Measurements from ENCODE around the gene PAM. TPM values are rescaled to one million over a fixed set of nuclear protein-coding genes. Genes with fewer than 3 reads are reported as not detected.
A peak's percentile ranks its signal among the peaks of the same experiment; 100 is the strongest.

Gene PAM
- total and polyA plus RNA-seq, 2 donors (not counting 3 experiments of a cell fraction or from before 2014, with no cell fraction given) = 118 to 176 TPM

DNA sequence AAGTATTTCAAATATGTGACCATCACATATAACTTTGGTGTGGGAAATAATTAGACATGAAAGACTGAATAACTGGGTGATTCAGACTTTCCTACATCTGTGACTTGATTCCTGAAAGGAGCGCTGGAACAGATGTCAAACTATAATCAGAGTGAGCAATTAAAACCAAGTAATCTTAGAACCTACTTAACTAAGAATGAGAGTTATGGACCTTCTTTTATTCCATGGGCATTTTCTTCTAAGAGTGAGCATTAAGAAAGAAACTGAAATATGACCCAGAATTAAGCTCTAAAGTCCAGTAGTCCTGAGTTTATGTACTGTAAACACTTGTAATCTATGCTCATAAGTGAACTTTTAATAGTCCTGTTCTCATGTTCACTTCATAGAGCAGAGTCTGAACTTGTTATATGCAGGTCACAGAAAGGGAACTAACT lies 68.4 kb downstream of the PAM start:
- no peak for TF ChIP-seq MYC (IDR thresholded peaks at IDR 0.05; ENCODE audit: low read depth, low read length)
- TF ChIP-seq, protein P1, sequence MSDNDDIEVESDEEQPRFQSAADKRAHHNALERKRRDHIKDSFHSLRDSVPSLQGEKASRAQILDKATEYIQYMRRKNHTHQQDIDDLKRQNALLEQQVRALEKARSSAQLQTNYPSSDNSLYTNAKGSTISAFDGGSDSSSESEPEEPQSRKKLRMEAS (IDR thresholded peaks at IDR 0.05; ENCODE audit: insufficient read depth, insufficient read length) = no peak
- TF ChIP-seq FOS (IDR thresholded peaks at IDR 0.05; ENCODE audit: borderline replicate concordance, insufficient read depth, low read length) = peak; percentile 10
- H3K4me1 ChIP-seq (ENCODE audit: control insufficient read depth, extremely low read depth, insufficient read depth, low read length) = peaks cover 10% of the 10 kb centered on the region
- intact Hi-C loops (cut with micrococcal nuclease) = no loop called here
- BruUV-seq (replicated peaks) = no TSS peak
- FAIRE-seq = no peak
- no peaks in the 10 kb centered on the region for H3K27me3 ChIP-seq (ENCODE audit: control insufficient read depth in 2 of 2, insufficient read depth in 2 of 2, low read length in 2 of 2)
- ChIA-PET CTCF (interaction anchor here (0.9 to 1.8 kb wide), 2 partner anchors 40 to 142 kb away, joined by 3 to 5 read pairs; no protein-coding TSS in a partner anchor), POLR2A (no interaction called here)
- H3K9me3 ChIP-seq (replicated peaks; ENCODE audit: control insufficient read depth, insufficient read depth, low read length) = no peaks in the 10 kb centered on the region
- H3K4me2 ChIP-seq (ENCODE audit: insufficient read depth, low read length) = no peak overlapping the region
- H3K27ac ChIP-seq (ENCODE audit: insufficient read depth, low read depth, low read length) = no peak overlapping the region
- dilution Hi-C loops (cut with MboI; ENCODE audit: extremely low pct_ligation_motif_present, low sequenced_read_pairs) = no loop called here
- no peaks in the 10 kb centered on the region for H3K36me3 ChIP-seq (ENCODE audit: control insufficient read depth in 2 of 2, extremely low read depth in 1 of 2, insufficient read depth in 2 of 2, low read length in 2 of 2)
- DNase-seq (ENCODE audit: low read depth, low spot score) = peak; percentile 71
- no peaks in the 10 kb centered on the region for H4K20me1 ChIP-seq (replicated peaks; ENCODE audit: control insufficient read depth, extremely low read depth, insufficient read depth, low read length)
- H3K79me2 ChIP-seq (ENCODE audit: control insufficient read depth, insufficient read depth, low read length) = no peaks in the 10 kb centered on the region
- no peak overlapping the region for H2AFZ ChIP-seq (ENCODE audit: low read depth, low read length)
- H3K4me3 ChIP-seq (replicated peaks in 1 of 3; ENCODE audit: insufficient read depth in 1 of 3, low read depth in 1 of 3, low read length in 3 of 3) = no peak overlapping the region
- H3K9ac ChIP-seq (replicated peaks; ENCODE audit: extremely low read depth, insufficient read depth, low read length) = no peak overlapping the region
- H3K9me1 ChIP-seq (replicated peaks; ENCODE audit: control insufficient read depth, extremely low read depth, insufficient read depth, low read length) = peaks cover 2% of the 10 kb centered on the region

DNA sequence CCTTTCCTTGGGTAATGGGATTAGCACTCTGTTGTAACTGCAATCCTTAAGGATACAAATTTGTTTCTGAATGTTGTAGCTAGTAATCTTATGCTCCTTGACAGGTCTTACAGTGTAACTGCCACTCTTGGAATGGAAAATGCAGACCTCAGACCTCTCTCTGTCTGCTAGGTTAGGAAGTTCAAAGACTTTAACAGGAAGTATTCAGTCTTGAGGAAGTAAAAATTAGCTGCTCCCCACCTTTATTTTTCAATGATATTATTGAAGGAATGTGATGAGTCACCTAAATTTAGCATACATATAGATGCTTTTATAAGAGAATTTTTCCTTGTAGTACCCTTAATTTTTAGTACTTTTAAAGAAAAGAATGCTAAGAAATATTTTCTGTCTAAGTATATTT lies 71.5 kb downstream of the PAM start:
- no peaks in the 10 kb centered on the region for H3K79me2 ChIP-seq (ENCODE audit: control insufficient read depth, insufficient read depth, low read length)
- H4K20me1 ChIP-seq (replicated peaks; ENCODE audit: control insufficient read depth, extremely low read depth, insufficient read depth, low read length) = no peaks in the 10 kb centered on the region
- peaks cover 2% of the 10 kb centered on the region for H3K9me1 ChIP-seq (replicated peaks; ENCODE audit: control insufficient read depth, extremely low read depth, insufficient read depth, low read length)
- TF ChIP-seq MYC (IDR thresholded peaks at IDR 0.05; ENCODE audit: low read depth, low read length) (no peak), FOS (IDR thresholded peaks at IDR 0.05; ENCODE audit: borderline replicate concordance, insufficient read depth, low read length) (peak; percentile 34)
- DNase-seq (ENCODE audit: low read depth, low spot score) = peak; percentile 27
- no peak overlapping the region for H3K27ac ChIP-seq (ENCODE audit: insufficient read depth, low read depth, low read length)
- no peaks in the 10 kb centered on the region for H3K27me3 ChIP-seq (ENCODE audit: control insufficient read depth in 2 of 2, insufficient read depth in 2 of 2, low read length in 2 of 2)
- POLR2A ChIA-PET = no interaction called here
- no peaks in the 10 kb centered on the region for H3K9me3 ChIP-seq (replicated peaks; ENCODE audit: control insufficient read depth, insufficient read depth, low read length)
- no peak overlapping the region for H3K4me3 ChIP-seq (replicated peaks in 1 of 3; ENCODE audit: insufficient read depth in 1 of 3, low read depth in 1 of 3, low read length in 3 of 3)
- FAIRE-seq = no peak
- dilution Hi-C loops (cut with MboI; ENCODE audit: extremely low pct_ligation_motif_present, low sequenced_read_pairs) = no loop called here
- BruUV-seq (replicated peaks) = no TSS peak
- intact Hi-C loops (cut with micrococcal nuclease) = no loop called here
- H3K36me3 ChIP-seq (ENCODE audit: control insufficient read depth in 2 of 2, extremely low read depth in 1 of 2, insufficient read depth in 2 of 2, low read length in 2 of 2) = no peaks in the 10 kb centered on the region
- no peak overlapping the region for H3K9ac ChIP-seq (replicated peaks; ENCODE audit: extremely low read depth, insufficient read depth, low read length)
- CTCF ChIA-PET = interaction anchor here (0.8 to 2.7 kb wide), 9 partner anchors 13 to 205 kb away, joined by 3 to 10 read pairs (median 6); no protein-coding TSS in a partner anchor
- peaks cover 10% of the 10 kb centered on the region for H3K4me1 ChIP-seq (ENCODE audit: control insufficient read depth, extremely low read depth, insufficient read depth, low read length)
- H3K4me2 ChIP-seq (ENCODE audit: insufficient read depth, low read length) = peak overlapping the region; percentile 21
- no peak overlapping the region for H2AFZ ChIP-seq (ENCODE audit: low read depth, low read length)
